CD8-positive, alpha-beta memory T cell (primary cell): ENCODE measurements around the gene LEMD3. TPM values are rescaled to one million over a fixed set of nuclear protein-coding genes. Genes with fewer than 3 reads are reported as not detected.

Source experiments
- CTCF ChIA-PET: fragments of 350-600 bp; sonication (Branson Sonifier 250); formaldehyde crosslinking; loops from one replicate; lab custom pipeline; 2021; ENCODE audit warnings: antibody characterized with exemption; lab: Charles Lee
- POLR2A ChIA-PET: fragments of 350-600 bp; sonication (Branson Sonifier 250); formaldehyde crosslinking; loops from one replicate; lab custom pipeline; 2021; ENCODE audit warnings: antibody characterized with exemption; lab: Charles Lee
- DNase-seq, 5 donors: peaks; one replicate each; pipeline versions ENCODE4 v3.0.0 to v3.0.0-alpha.2; 2020 to 2022; ENCODE audit warnings: mixed read lengths in 1 of 5
- H3K27ac ChIP-seq: one replicate; pipeline ENCODE4 v1.7.0; 2013; ENCODE audit warnings: low read depth, mild to moderate bottlenecking, low read length, moderate library complexity
- H3K27me3 ChIP-seq: 2 replicates; pipeline ENCODE4 v1.7.0; 2013; ENCODE audit warnings: low read length, mild to moderate bottlenecking; ENCODE audit not compliant: insufficient read depth, poor library complexity, severe bottlenecking
- H3K36me3 ChIP-seq: 2 replicates; pipeline ENCODE4 v1.7.0; 2013; ENCODE audit warnings: mild to moderate bottlenecking, low read length, moderate library complexity; ENCODE audit not compliant: insufficient read depth
- H3K4me1 ChIP-seq: 2 replicates; pipeline ENCODE4 v1.7.0; 2013; ENCODE audit warnings: mild to moderate bottlenecking, low read length, moderate library complexity; ENCODE audit not compliant: insufficient read depth
- H3K4me3 ChIP-seq: 2 replicates; pipeline ENCODE4 v1.7.0; 2013; ENCODE audit warnings: mild to moderate bottlenecking, low read length
- H3K9me3 ChIP-seq: 2 replicates; pipeline ENCODE4 v1.7.0; 2013; ENCODE audit warnings: mild to moderate bottlenecking, low read length
- H3K27ac Mint-ChIP-seq, 8 donors: one replicate each; pipeline ENCODE4 v1.8.0; 2020 to 2021; ENCODE audit warnings: mixed read lengths in 8 of 8, mild to moderate bottlenecking in 6 of 8, inconsistent platforms in 3 of 8, moderate library complexity in 3 of 8
- H3K27me3 Mint-ChIP-seq, 2 donors: one replicate each; pipeline ENCODE4 v1.8.0; 2020 to 2021; ENCODE audit warnings: mixed read lengths in 2 of 2, mild to moderate bottlenecking in 1 of 2, moderate library complexity in 1 of 2
- H3K36me3 Mint-ChIP-seq, 3 donors: one replicate each; pipeline ENCODE4 v1.8.0; 2020 to 2021; ENCODE audit warnings: mixed read lengths in 3 of 3, inconsistent platforms in 1 of 3, mild to moderate bottlenecking in 1 of 3
- H3K4me1 Mint-ChIP-seq, 3 donors: one replicate each; pipeline ENCODE4 v1.8.0; 2020 to 2021; ENCODE audit warnings: mixed read lengths in 3 of 3, inconsistent platforms in 1 of 3, mild to moderate bottlenecking in 1 of 3
- H3K4me3 Mint-ChIP-seq, 7 donors: one replicate each; pipeline ENCODE4 v1.8.0; 2020 to 2021; ENCODE audit warnings: mixed read lengths in 7 of 7, mild to moderate bottlenecking in 6 of 7, moderate library complexity in 4 of 7, inconsistent platforms in 2 of 7
- H3K9me3 Mint-ChIP-seq, 5 donors: one replicate each; pipeline ENCODE4 v1.8.0; 2020 to 2022; ENCODE audit warnings: mixed read lengths in 5 of 5, mild to moderate bottlenecking in 3 of 5, moderate library complexity in 2 of 5, inconsistent platforms in 1 of 5
- polyA plus RNA-seq: library from polyadenylated mRNA; unstranded; fragments of 300-500 nt; fragmentation: Illumina TruSeq; gene quantifications from one replicate; pipeline ENCODE4 v1.2.3, GENCODE V29; 2021
- total RNA-seq, 2 experiments: library from RNA; stranded (reverse); gene quantifications; one replicate each; pipeline ENCODE4 v1.2.3, GENCODE V29; 2021

Gene LEMD3
- total and polyA plus RNA-seq, 3 experiments from 2014 or later = 26.4 to 28.0 (median 26.8) TPM

DNA sequence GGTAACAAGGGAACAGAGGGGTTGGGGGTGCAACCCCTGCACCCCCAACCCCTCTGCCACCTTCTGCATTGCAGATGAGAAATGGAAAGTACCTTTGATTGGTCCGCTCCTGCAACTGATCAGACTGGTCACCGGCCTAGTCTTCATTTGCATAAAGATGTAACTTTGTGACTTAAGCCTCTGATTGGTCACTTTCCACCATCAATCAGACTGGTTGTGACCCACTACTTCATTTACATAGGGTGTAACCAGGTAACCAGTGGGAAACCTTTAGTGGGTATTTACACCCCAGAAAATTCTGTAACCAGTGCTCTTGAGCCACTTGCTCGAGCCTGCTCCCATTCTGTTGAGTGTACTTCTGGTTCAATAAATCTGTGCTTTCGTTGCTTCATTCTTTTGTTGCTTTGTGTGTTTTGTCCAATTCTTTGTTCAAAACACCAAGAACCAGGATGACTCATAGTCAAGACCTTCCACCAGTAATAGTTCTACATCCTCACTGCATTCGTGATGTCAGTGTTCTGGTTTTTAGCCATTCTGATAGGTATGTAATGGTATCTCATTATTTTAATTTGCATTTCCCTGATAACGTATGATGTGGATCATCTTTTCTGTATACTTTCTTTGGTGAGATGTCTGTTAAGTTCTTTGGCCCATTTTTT lies 30.8 kb downstream of the LEMD3 start:
- H3K9me3 ChIP-seq = no peaks in the 10 kb centered on the region
- H3K4me1 Mint-ChIP-seq = peaks cover 57 to 92% (median 81%) of the 10 kb centered on the region in 3 donors
- peak overlapping the region in 1 of 7 donors; percentile 10 for H3K4me3 Mint-ChIP-seq
- H3K4me1 ChIP-seq = peaks cover 4% of the 10 kb centered on the region
- no peak overlapping the region for H3K27ac ChIP-seq
- peak overlapping the region in 2 of 8 donors; percentile 7 to 11 for H3K27ac Mint-ChIP-seq
- peaks cover 13 to 33% (median 32%) of the 10 kb centered on the region in 3 donors for H3K36me3 Mint-ChIP-seq
- peaks cover 8 to 18% (median 13%) of the 10 kb centered on the region in 5 donors for H3K9me3 Mint-ChIP-seq
- CTCF ChIA-PET = no interaction called here
- H3K4me3 ChIP-seq = no peak overlapping the region
- H3K27me3 ChIP-seq = no peaks in the 10 kb centered on the region
- no peaks in the 10 kb centered on the region for H3K27me3 Mint-ChIP-seq
- H3K36me3 ChIP-seq = no peaks in the 10 kb centered on the region
- DNase-seq = no peak
- POLR2A ChIA-PET = no interaction called here

DNA sequence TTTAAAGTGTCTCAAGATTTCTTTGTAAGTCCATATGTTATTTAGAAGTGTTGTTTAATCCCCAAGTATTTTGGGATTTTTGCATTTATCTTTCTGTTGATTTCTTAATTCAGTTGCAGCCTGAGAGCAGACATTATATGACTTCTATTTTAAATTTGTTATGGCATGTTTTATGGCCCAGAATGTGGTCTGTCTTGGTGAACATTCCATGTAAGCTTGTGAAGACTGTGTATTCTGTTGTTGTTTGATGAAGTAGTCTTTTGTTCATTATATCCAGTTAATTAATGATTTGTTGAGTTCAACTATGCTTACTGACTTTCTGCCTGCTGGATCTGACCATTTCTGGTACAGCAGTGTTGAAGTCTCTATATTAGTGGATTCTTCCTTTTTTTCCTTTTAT lies 34.0 kb downstream of the LEMD3 start:
- DNase-seq = no peak
- ChIA-PET POLR2A (no interaction called here), CTCF (interaction anchor here (0.7 kb wide), 1 partner anchor 12 kb away, joined by 3 read pairs; no protein-coding TSS in a partner anchor)
- no peak overlapping the region for H3K4me3 Mint-ChIP-seq
- Histone ChIP-seq H3K27ac (no peak overlapping the region), H3K9me3 (no peaks in the 10 kb centered on the region), H3K4me3 (no peak overlapping the region), H3K36me3 (no peaks in the 10 kb centered on the region), H3K4me1 (peaks cover 15% of the 10 kb centered on the region), H3K27me3 (no peaks in the 10 kb centered on the region)
- H3K27me3 Mint-ChIP-seq = no peaks in the 10 kb centered on the region
- peaks cover 56 to 86% (median 72%) of the 10 kb centered on the region in 3 donors for H3K4me1 Mint-ChIP-seq
- peak overlapping the region in 1 of 8 donors; percentile 2 for H3K27ac Mint-ChIP-seq
- no peaks in the 10 kb centered on the region for H3K9me3 Mint-ChIP-seq
- peaks cover 11 to 20% (median 13%) of the 10 kb centered on the region in 3 donors for H3K36me3 Mint-ChIP-seq

DNA sequence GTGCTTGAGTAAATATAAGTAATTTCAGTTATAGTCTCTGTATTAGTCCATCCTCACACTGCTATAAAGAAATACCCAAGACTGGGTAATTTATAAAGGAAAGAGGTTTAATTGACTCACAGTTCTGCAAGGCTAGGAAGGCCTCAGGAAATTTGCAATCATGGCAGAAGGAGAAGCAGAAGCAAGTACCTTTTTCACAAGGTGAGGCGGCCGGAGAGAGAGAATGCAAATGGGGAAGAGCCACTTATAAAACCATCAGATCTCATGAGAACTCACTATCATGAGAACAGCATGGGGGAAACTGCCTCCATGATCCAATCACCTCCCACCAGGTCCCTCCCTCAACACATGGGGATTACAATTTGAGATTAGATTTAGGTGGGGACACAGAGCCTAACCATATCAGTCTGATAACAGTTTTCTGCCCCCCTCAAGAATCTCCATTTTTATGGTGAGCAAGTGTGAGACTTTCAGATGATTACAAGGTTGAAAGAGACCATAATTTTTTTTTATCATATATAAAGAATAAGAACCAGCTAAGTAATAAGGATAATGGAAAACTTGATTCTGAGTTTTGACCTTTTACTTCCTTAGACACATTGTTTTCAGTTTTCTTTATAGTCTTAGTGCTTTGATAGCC lies 35.6 kb downstream of the LEMD3 start:
- no peak for DNase-seq
- Histone ChIP-seq H3K4me1 (peaks cover 31% of the 10 kb centered on the region), H3K9me3 (no peaks in the 10 kb centered on the region), H3K27me3 (no peaks in the 10 kb centered on the region), H3K4me3 (no peak overlapping the region), H3K36me3 (no peaks in the 10 kb centered on the region), H3K27ac (no peak overlapping the region)
- Mint-ChIP-seq H3K9me3 (no peaks in the 10 kb centered on the region), H3K27me3 (no peaks in the 10 kb centered on the region), H3K4me1 (peaks cover 66 to 91% (median 82%) of the 10 kb centered on the region in 3 donors), H3K36me3 (peaks cover 11 to 17% (median 13%) of the 10 kb centered on the region in 3 donors), H3K4me3 (no peak overlapping the region), H3K27ac (peak overlapping the region in 2 of 8 donors; percentile 3 to 16)
- CTCF ChIA-PET = no interaction called here
- POLR2A ChIA-PET = interaction anchor here (0.6 kb wide), 1 partner anchor 965 kb away, joined by 4 read pairs; the partner anchor contains the start of gene TMBIM4

DNA sequence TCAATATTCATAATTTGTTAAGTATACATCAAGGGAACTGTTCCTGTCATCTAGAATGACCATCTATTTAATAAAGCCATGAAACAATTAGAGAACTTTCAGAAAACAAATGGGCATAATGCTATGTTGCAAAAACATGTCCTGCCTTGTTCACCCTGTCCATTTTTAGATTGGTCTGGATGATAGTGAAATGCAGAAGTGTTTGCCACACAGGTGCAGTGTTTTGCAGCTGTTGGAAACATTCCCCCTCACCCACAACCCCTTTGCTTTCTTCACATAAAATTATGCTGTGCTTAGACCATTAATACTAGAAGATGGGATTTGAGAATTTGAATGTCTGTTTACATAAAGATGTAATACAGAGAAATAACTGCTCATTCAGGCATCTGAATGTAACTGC lies 36.5 kb downstream of the LEMD3 start:
- POLR2A ChIA-PET = interaction anchor here (0.6 kb wide), 1 partner anchor 964 kb away, joined by 4 read pairs; the partner anchor contains the start of gene TMBIM4
- DNase-seq = no peak
- H3K36me3 Mint-ChIP-seq = peaks cover 5 to 14% (median 7%) of the 10 kb centered on the region in 3 donors
- CTCF ChIA-PET = no interaction called here
- no peak overlapping the region for H3K4me3 Mint-ChIP-seq
- Histone ChIP-seq H3K9me3 (no peaks in the 10 kb centered on the region), H3K4me3 (no peak overlapping the region), H3K4me1 (peaks cover 38% of the 10 kb centered on the region), H3K36me3 (no peaks in the 10 kb centered on the region), H3K27ac (no peak overlapping the region), H3K27me3 (no peaks in the 10 kb centered on the region)
- H3K27me3 Mint-ChIP-seq = no peaks in the 10 kb centered on the region
- peak overlapping the region in 1 of 8 donors; percentile 59 for H3K27ac Mint-ChIP-seq
- H3K9me3 Mint-ChIP-seq = no peaks in the 10 kb centered on the region
- H3K4me1 Mint-ChIP-seq = peaks cover 63 to 88% (median 82%) of the 10 kb centered on the region in 3 donors

DNA sequence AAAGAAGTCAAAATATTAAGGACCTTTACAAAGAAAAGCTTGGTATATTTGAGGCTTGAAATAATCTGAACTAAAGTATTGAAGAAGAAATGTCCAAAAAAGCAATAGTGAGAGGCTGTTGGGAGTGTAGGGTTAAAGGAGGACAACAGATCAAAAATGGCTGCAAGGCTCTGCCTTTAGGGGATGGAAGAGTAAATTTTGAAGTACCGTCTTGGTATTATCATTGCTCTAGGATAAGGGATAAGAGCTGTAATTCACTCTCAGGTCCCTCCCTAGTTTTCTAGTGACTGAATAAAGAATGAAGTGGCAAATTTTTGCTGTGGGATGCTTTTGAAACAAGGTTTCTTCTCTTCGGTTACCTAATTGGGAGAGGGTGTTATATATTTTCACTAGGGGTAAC lies 38.7 kb downstream of the LEMD3 start:
- peak overlapping the region in 6 of 8 donors; percentile 46 to 85 (median 60) for H3K27ac Mint-ChIP-seq
- POLR2A ChIA-PET = no interaction called here
- H3K4me1 Mint-ChIP-seq = peaks cover 52 to 73% (median 66%) of the 10 kb centered on the region in 3 donors
- H3K27me3 ChIP-seq = no peaks in the 10 kb centered on the region
- peaks cover 4 to 15% (median 6%) of the 10 kb centered on the region in 3 donors for H3K36me3 Mint-ChIP-seq
- H3K4me3 Mint-ChIP-seq = peak overlapping the region in 3 of 7 donors; percentile 3 to 42 (median 30)
- no peaks in the 10 kb centered on the region for H3K36me3 ChIP-seq
- no peak for DNase-seq
- CTCF ChIA-PET = interaction anchor here (1.1 kb wide), 1 partner anchor 35 kb away, joined by 3 read pairs; no protein-coding TSS in a partner anchor
- no peaks in the 10 kb centered on the region for H3K9me3 ChIP-seq
- no peak overlapping the region for H3K4me3 ChIP-seq
- no peaks in the 10 kb centered on the region for H3K9me3 Mint-ChIP-seq
- peaks cover 38% of the 10 kb centered on the region for H3K4me1 ChIP-seq
- H3K27me3 Mint-ChIP-seq = no peaks in the 10 kb centered on the region
- H3K27ac ChIP-seq = no peak overlapping the region

DNA sequence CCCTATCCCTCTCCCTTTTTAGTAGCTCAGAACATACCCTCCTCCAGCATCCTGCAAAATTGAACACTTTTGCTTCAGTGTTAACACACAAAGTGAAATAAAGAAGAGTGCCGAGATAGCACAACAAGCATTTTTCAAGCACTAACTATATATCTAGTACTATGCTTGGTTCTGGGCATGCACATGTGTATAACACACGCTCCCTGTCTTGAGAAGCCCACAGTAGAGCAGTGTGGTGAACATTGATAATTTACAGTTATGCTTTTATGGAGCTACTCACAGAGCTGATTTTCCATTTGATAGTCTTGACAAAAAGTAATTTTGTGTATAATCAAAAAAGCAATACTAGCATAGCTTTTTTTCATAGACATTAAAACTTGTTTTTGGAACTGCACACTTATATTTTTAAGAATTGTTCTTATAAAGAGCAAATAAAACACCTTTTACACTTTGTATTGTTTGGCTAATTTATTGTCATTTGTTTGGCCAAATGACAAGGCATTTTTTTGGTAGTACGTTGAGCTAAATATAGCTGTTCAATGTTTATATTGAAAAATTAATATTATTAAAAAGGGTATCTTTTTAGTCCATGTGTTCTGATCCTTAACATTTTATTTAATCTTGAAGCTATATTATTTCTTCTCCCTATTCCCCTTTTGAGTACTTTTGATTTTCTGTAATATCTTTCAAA lies 39.7 kb downstream of the LEMD3 start:
- Mint-ChIP-seq H3K27ac (peak overlapping the region in 7 of 8 donors; percentile 38 to 95 (median 80)), H3K27me3 (no peaks in the 10 kb centered on the region), H3K9me3 (no peaks in the 10 kb centered on the region), H3K36me3 (peaks cover 0 to 18% (median 5%) of the 10 kb centered on the region in 3 donors), H3K4me3 (peak overlapping the region in 5 of 7 donors; percentile 43 to 57 (median 51)), H3K4me1 (peaks cover 46 to 69% (median 62%) of the 10 kb centered on the region in 3 donors)
- Histone ChIP-seq H3K27me3 (no peaks in the 10 kb centered on the region), H3K4me3 (no peak overlapping the region), H3K36me3 (no peaks in the 10 kb centered on the region), H3K9me3 (no peaks in the 10 kb centered on the region), H3K27ac (no peak overlapping the region), H3K4me1 (peaks cover 38% of the 10 kb centered on the region)
- DNase-seq = no peak
- ChIA-PET CTCF (no interaction called here), POLR2A (no interaction called here)

DNA sequence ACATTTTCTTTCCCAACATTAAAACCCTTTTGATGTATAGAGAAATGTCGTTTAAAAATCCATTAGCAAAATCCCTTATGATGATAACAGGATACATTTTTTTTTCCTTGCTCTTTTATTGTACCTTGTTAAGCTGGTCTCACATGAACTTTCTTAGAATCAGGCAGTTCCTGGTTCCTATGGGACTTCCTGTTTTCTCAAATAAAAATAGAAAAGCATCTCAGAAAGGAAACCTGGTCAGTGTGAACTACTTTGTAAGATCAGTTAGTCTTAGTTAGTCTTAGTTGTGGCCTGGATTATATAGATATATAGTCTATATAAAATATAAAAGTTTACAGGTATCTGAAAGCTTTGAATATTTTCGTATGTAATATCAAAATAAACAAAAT lies 40.3 kb downstream of the LEMD3 start:
- H3K27ac Mint-ChIP-seq = peak overlapping the region in 7 of 8 donors; percentile 26 to 95 (median 80)
- H3K27me3 Mint-ChIP-seq = no peaks in the 10 kb centered on the region
- no peaks in the 10 kb centered on the region for H3K9me3 Mint-ChIP-seq
- Histone ChIP-seq H3K27me3 (no peaks in the 10 kb centered on the region), H3K4me3 (no peak overlapping the region), H3K4me1 (peaks cover 38% of the 10 kb centered on the region), H3K27ac (no peak overlapping the region), H3K9me3 (no peaks in the 10 kb centered on the region), H3K36me3 (no peaks in the 10 kb centered on the region)
- H3K4me3 Mint-ChIP-seq = peak overlapping the region in 5 of 7 donors; percentile 41 to 57 (median 51)
- H3K36me3 Mint-ChIP-seq = peaks cover 0 to 20% (median 5%) of the 10 kb centered on the region in 3 donors
- no peak for DNase-seq
- CTCF ChIA-PET = no interaction called here
- POLR2A ChIA-PET = no interaction called here
- peaks cover 42 to 66% (median 57%) of the 10 kb centered on the region in 3 donors for H3K4me1 Mint-ChIP-seq
